GM12891 (cell line): Measurements from ENCODE around the gene ZFP64.
"Not testable (repeated sequence)": the region's sequence is repeated elsewhere in the genome, so short reads cannot be mapped to it uniquely, and the experiment has no call there.

Experiments used
- DNase-seq: peaks from one replicate; pipeline ENCODE4 v3.0.0; 2011; ENCODE audit warnings: low spot score; ENCODE audit not compliant: insufficient read length
- FAIRE-seq: peaks from 2 replicates; lab custom pipeline; 2011; peaks lifted over from hg19 to GRCh38; lab: Jason Lieb, UNC
- PAX5 ChIP-seq: IDR thresholded peaks from 2 replicates; pipeline ENCODE4 v1.6.1; 2011; ENCODE audit warnings: low read length, moderate library complexity, mild to moderate bottlenecking; ENCODE audit not compliant: insufficient read depth, severe bottlenecking
- POLR2A ChIP-seq: IDR thresholded peaks from 2 replicates; pipeline ENCODE4 v1.6.1; 2011; ENCODE audit warnings: low read depth, low read length, control low read depth
- POLR2AphosphoS5 ChIP-seq: IDR thresholded peaks from 2 replicates; pipeline ENCODE4 v1.6.1; 2011; ENCODE audit warnings: low read depth, low read length, control low read depth
- POU2F2 ChIP-seq: IDR thresholded peaks from 2 replicates; pipeline ENCODE4 v1.6.1; 2011; ENCODE audit warnings: low read depth, mild to moderate bottlenecking, control low read depth, low read length, moderate library complexity
- SPI1 ChIP-seq: IDR thresholded peaks from 2 replicates; pipeline ENCODE4 v1.6.1; 2011; ENCODE audit warnings: low read depth, low read length, control low read depth
- TAF1 ChIP-seq: IDR thresholded peaks from 2 replicates; pipeline ENCODE4 v1.6.1; 2011; ENCODE audit warnings: low read depth, low read length, control low read depth

Gene ZFP64

DNA sequence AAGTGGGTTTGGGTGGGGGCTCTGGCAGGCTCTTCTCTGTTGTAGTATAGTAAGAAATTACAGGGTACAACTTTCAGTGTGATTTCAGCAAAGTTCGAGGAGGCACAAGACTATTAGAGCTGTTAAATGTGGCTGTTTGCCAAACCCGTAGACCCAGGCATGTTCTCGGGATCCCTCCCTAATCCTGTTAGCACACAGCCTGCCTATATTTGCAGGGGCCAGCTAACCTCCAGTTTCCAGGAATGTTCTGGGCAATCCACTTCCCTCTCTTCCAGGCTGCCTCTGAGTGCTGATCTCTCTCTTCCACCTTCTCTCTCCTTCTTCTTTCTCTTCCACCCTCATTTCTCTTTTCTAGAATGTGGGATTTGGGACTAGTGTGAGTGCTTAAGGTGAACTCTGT, 34.8 kb upstream of the ZFP64 start:
- FAIRE-seq = no peak
- TF ChIP-seq SPI1 (no peak), TAF1 (no peak), PAX5 (no peak), POLR2A (no peak), POU2F2 (no peak), POLR2AphosphoS5 (no peak)
- no peak for DNase-seq

DNA sequence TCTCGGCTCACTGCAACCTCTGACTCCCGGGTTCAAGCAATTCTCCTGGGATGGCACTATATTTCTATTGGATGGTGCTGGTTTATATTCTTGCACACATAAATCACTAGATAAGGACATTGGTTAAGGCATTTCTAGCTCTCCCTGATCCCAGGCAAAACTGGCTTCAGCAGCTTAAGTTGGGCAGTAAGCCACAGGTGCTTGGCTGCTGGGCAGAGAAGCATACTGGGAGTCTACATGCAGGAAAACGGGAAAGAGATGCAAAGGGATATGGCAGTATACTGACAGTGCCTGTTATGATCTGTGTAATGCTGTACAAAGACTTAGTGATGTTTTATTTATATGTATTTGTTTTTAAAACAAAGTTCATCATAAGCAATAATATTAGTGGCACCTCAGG, 33.3 kb upstream of the ZFP64 start:
- no peak for DNase-seq
- TF ChIP-seq POLR2AphosphoS5 = no peak
- TF ChIP-seq POLR2A = no peak
- no peak for TF ChIP-seq SPI1
- no peak for TF ChIP-seq TAF1
- no peak for TF ChIP-seq POU2F2
- TF ChIP-seq PAX5 = no peak
- FAIRE-seq = no peak

DNA sequence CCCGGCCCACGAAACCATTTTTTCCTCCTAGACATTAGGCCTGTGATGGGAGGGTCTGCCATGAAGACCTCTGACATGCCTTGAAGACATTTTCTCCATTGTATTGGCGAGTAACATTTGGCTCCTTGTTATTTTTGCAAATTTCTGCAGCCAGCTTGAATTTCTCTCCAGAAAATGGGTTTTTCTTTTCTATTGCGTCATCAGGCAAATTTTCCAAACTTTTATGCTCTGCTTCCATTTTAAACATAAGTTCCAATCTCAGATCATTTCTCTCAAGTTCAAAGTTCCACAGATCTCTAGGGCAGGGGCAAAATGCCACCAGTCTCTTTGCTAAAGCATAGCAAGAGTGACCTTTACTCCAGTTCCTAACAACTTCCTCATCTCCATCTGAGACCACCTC, 29.8 kb upstream of the ZFP64 start:
- not testable (repeated sequence) for DNase-seq, FAIRE-seq

DNA sequence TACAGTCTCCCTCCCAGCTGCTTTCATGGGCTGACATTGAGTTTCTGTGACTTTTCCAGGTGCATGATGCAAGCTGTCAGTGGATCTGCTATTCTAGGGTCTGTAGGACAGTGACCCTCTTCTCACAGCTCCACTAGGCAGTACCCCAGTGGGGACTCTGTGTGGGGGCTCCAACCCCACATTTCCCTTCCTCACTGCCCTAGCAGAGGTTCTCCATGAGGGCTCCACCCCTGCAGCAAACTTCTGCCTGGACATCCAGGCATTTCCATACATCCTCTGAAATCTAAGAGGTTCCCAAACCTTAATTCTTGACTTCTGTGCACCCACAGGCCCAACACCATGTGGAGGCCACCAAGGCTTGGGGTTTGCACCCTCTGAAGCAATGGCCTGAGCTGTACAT, 29.3 kb upstream of the ZFP64 start:
- FAIRE-seq, DNase-seq: not testable (repeated sequence)

DNA sequence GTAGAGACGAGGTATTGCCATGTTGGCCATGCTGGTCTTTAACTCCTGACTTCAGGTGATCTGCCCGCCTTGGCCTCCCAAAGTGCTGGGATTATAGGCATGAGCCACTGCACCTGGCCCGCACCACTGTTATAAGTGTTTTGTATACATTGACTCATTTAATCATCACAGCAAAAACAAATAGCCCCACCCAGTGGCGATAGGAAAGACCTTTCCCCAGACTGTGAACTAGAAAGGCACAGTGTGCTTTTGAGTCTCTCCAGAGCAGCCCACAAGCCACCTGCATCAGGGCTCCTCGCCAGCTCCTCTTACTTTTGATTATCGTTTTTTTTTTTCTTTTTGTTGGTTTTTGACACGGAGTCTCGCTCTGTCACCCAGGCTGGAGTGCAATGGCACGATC, 27.9 kb upstream of the ZFP64 start:
- DNase-seq (no peak), FAIRE-seq (no peak)
- TF ChIP-seq TAF1 (no peak), PAX5 (no peak), POLR2A (no peak), POLR2AphosphoS5 (no peak), POU2F2 (no peak), SPI1 (no peak)

DNA sequence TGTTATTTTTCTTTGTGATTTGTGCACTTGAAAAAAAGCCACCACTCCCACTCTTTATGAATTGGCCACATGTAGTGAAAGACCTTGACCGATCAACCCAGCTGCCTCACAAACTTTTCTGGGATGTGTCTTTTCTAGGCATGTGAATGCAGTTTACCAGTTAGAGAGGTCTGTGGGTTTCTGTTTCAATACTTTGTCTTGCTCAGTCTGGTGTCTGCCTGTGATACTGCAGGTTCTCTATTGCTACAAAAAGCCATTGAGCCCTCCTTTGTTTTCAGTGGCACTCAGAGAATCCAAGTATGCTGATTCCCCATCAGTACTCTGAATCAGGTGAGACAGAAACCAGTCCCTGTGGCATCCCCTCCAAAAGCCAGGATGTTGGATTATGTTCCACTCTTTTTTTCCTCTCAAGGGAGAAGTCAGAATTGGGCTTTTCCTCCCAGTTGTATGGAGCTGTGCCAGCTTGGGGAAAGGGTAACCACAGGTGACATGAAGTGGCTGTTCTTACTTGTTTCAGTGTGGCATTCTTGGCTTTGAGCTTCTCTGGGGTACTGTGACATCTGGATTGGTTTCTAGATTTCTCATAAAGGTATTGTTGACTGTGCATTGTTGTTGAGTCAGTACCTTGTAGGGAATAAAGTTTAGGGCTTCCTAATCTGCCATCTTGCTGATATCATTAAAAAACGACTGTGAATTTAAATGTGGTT, 26.3 kb upstream of the ZFP64 start:
- TF ChIP-seq TAF1 (no peak), POLR2A (no peak), SPI1 (no peak), PAX5 (no peak), POLR2AphosphoS5 (no peak), POU2F2 (no peak)
- FAIRE-seq = no peak
- no peak for DNase-seq

DNA sequence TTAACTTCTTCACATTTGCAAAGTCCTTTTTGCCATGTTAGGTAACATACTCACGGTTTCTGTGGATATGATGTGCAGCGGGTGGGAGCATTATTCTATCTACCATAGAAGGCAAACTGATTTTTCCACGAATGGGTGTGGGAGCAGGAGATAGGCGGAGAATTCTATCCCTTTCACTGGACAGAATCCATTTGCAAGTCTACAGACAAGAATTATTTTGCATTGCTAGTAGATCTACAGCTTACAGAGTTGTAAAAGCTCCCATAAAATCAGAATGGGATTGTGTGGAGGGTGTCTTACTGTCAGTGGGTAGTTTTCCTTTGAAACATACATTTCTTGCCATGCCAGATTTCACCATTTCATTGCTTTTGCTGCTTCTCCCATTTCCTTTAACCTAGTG, 22.4 kb upstream of the ZFP64 start:
- FAIRE-seq (no peak), DNase-seq (no peak)
- TF ChIP-seq SPI1 (no peak), TAF1 (no peak), POU2F2 (no peak), PAX5 (no peak), POLR2A (no peak), POLR2AphosphoS5 (no peak)

DNA sequence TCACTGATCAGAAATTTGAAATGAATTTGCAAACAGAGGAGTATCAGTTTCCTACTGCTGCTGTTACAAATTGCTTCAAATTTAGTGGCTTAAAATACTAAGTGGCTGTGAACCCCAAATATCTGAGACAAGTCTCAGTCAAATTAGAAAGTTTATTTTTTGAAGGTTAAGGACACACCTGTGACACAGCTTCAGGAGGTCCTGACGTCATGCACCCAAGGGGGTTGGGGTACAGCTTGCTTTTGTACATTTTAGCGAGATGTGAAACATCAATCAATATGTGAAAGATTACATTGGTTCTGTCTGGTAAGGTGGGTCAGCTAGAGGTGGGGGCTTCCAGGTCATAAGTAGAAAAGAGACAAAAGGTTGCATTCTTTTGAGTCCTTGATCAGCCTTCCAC, 21.4 kb upstream of the ZFP64 start:
- no peak for FAIRE-seq
- no peak for DNase-seq
- TF ChIP-seq POLR2A (no peak), PAX5 (no peak), POLR2AphosphoS5 (no peak), POU2F2 (no peak), SPI1 (no peak), TAF1 (no peak)

DNA sequence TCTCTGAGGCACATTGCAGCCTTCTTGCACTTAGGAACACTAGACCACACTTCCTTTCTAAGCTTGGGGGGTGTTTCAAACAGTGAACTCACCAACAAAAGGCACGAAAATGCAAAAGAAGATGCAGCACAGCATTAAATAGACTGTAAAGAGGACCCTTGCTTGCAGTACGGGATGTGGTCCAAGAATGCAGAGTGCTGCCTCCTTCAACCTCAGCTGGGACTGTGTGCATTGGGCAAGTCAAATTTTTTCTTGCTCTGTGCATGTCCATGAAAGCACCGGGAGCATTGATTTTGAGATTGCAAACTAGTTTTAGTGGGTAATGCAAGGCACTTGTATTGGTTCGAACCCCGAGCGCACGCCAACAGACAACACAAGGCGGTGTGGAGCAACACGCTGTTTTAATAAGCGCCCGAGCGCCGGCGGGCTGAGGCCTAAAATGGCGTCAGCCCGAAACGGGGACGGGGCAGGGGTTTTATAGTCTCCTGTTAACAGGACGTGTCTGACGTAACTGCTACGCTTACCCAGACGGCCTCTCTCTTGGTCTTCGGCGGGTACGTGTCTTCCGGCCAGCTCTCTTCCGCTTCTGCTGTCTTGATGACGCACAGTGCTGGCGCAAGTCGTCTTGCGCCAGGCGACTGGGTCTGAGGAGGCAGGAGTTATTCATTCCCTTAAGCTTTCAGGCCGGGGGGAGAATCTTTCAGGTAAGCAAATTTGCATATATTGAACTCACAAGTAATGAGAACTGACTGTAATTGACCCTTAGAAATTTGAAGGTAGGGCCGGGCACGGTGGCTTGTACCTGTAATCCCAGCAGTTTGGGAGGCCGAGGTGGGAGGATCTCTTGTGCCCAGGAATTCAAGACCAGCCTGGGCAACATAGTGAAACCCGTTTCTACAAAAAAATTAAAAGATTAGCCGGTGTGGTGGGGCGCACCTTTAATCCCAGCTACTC, 18.7 kb upstream of the ZFP64 start:
- FAIRE-seq = no peak

More for the DNA sequence above, 18.7 kb upstream of the ZFP64 start:
- DNase-seq = no peak
- TF ChIP-seq SPI1 (no peak), POLR2A (no peak), TAF1 (no peak), POU2F2 (no peak), POLR2AphosphoS5 (no peak), PAX5 (no peak)
